ENCODE results near the gene LAMA1. TPM values are rescaled to one million over a fixed set of nuclear protein-coding genes. Genes with fewer than 3 reads are reported as not detected.

The LAMA1 gene
- total and polyA plus RNA-seq, 2 donors (not counting 3 experiments of a cell fraction or from before 2014, with no cell fraction given): 0.04 TPM; not detected in 1

DNA sequence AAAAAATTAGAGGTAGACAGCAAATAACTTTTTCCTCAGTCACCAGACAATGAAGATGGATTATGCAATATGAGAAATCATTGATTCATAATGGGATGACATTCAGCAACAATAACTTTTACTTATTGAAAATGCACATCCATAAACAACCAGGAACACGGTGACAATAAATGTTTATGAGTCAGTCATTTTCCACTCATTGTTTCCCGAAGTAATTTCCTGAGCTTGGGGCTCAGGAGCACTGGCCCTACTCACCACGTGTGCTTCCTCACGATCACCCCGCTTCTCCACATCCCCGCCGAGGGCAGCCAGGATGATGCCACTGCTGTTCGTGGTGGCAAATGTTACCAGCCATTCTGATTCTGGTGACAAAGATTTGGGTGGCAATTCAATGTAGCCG, 156.3 kb downstream of the LAMA1 start:
- BruUV-seq (replicated peaks): no TSS peak
- POLR2A ChIA-PET: no interaction called here
- intact Hi-C loops (cut with micrococcal nuclease): no loop called here

More for the DNA sequence above, 156.3 kb downstream of the LAMA1 start:
- TF ChIP-seq POLR2A (IDR thresholded peaks at IDR 0.05; ENCODE audit: low read depth, low read length) (no peak), GATA2 (IDR thresholded peaks at IDR 0.05; ENCODE audit: insufficient read depth, insufficient read length, low read depth, low read length) (no peak), CTCF (IDR thresholded peaks at IDR 0.05; ENCODE audit: extremely low read depth in 1 of 2, insufficient read depth in 1 of 2, low read depth in 1 of 2, low read length in 2 of 2) (no peak), FOS (IDR thresholded peaks at IDR 0.05; ENCODE audit: borderline replicate concordance, insufficient read depth, low read length) (no peak), MYC (IDR thresholded peaks at IDR 0.05; ENCODE audit: low read depth, low read length) (no peak), POLR2AphosphoS5 (IDR thresholded peaks at IDR 0.05; ENCODE audit: insufficient read depth, low read depth, low read length) (no peak), JUN (IDR thresholded peaks at IDR 0.05; ENCODE audit: borderline replicate concordance, insufficient read depth, insufficient read length, low read depth) (no peak), EZH2 (IDR thresholded peaks at IDR 0.05; ENCODE audit: borderline replicate concordance, low read depth, low read length, severe bottlenecking) (no peak)
- Histone ChIP-seq H3K79me2 (ENCODE audit: control insufficient read depth, insufficient read depth, low read length) (no peaks in the 10 kb centered on the region), H3K9me1 (replicated peaks; ENCODE audit: control insufficient read depth, extremely low read depth, insufficient read depth, low read length) (no peaks in the 10 kb centered on the region), H3K9me3 (replicated peaks; ENCODE audit: control insufficient read depth, insufficient read depth, low read length) (no peaks in the 10 kb centered on the region), H3K36me3 (ENCODE audit: control insufficient read depth in 2 of 2, extremely low read depth in 1 of 2, insufficient read depth in 2 of 2, low read length in 2 of 2) (no peaks in the 10 kb centered on the region), H4K20me1 (replicated peaks; ENCODE audit: control insufficient read depth, extremely low read depth, insufficient read depth, low read length) (no peaks in the 10 kb centered on the region), H3K27ac (ENCODE audit: insufficient read depth, low read depth, low read length) (no peak overlapping the region), H2AFZ (ENCODE audit: low read depth, low read length) (no peak overlapping the region), H3K27me3 (ENCODE audit: control insufficient read depth in 2 of 2, insufficient read depth in 2 of 2, low read length in 2 of 2) (no peaks in the 10 kb centered on the region), H3K9ac (replicated peaks; ENCODE audit: extremely low read depth, insufficient read depth, low read length) (no peak overlapping the region), H3K4me3 (replicated peaks in 1 of 3; ENCODE audit: insufficient read depth in 1 of 3, low read depth in 1 of 3, low read length in 3 of 3) (no peak overlapping the region), H3K4me1 (ENCODE audit: control insufficient read depth, extremely low read depth, insufficient read depth, low read length) (no peaks in the 10 kb centered on the region), H3K4me2 (ENCODE audit: insufficient read depth, low read length) (no peak overlapping the region)
- CTCF ChIA-PET: no interaction called here
- no peak for DNase-seq (ENCODE audit: low read depth, low spot score)
- FAIRE-seq: no peak
- dilution Hi-C loops (cut with MboI; ENCODE audit: extremely low pct_ligation_motif_present, low sequenced_read_pairs): no loop called here

Measured in endothelial cell of umbilical vein (primary cell).